Neural cell (in vitro differentiated cells): ENCODE data around the gene TULP1. TPM values are rescaled to one million over a fixed set of nuclear protein-coding genes. Genes with fewer than 3 reads are reported as not detected.

ENCODE experiments used
- H2AFZ ChIP-seq: fragments of 200-600, 300-800 bp; sonication (generic), shearing (Covaris generic); 2 replicates; pipeline ENCODE4 v1.6.0; 2014; ENCODE audit warnings: low read depth, mild to moderate bottlenecking, antibody characterized with exemption, low read length, moderate library complexity
- H3F3A ChIP-seq: fragments of 200-600 bp; shearing (Covaris generic); 2 replicates; pipeline ENCODE4 v1.6.1; 2016; ENCODE audit warnings: mild to moderate bottlenecking, moderate library complexity, mixed read lengths, antibody characterized with exemption, low read length; ENCODE audit not compliant: insufficient read depth, poor library complexity, severe bottlenecking
- H3K27ac ChIP-seq: fragments of 200-600, 300-800 bp; sonication (generic), shearing (Covaris generic); 2 replicates; pipeline ENCODE4 v1.5.1; 2014; ENCODE audit warnings: mild to moderate bottlenecking, low read length, moderate library complexity
- H3K27me3 ChIP-seq: fragments of 300-800, 200-600 bp; sonication (generic), shearing (Covaris generic); 2 replicates; pipeline ENCODE4 v1.6.0; 2014; ENCODE audit warnings: mild to moderate bottlenecking, low read depth, low read length, moderate library complexity; ENCODE audit not compliant: insufficient read depth
- H3K36me3 ChIP-seq: fragments of 300-800, 200-600 bp; sonication (generic), shearing (Covaris generic); 2 replicates; pipeline ENCODE4 v1.5.1; 2014; ENCODE audit warnings: mild to moderate bottlenecking, antibody characterized with exemption, low read length, moderate library complexity; ENCODE audit not compliant: insufficient read depth
- H3K4me2 ChIP-seq: fragments of 300-800, 200-600 bp; sonication (generic), shearing (Covaris generic); 2 replicates; pipeline ENCODE4 v1.6.0; 2014; ENCODE audit warnings: mild to moderate bottlenecking, low read length
- H3K4me3 ChIP-seq: fragments of 300-800, 200-600 bp; sonication (generic), shearing (Covaris generic); 2 replicates; pipeline ENCODE4 v1.5.1; 2014; ENCODE audit warnings: mild to moderate bottlenecking, low read length, moderate library complexity
- H3K79me2 ChIP-seq: fragments of 200-600 bp; shearing (Covaris generic); replicated peaks from 2 replicates; pipeline ENCODE4 v1.6.0; 2014; ENCODE audit warnings: mild to moderate bottlenecking, low read length, moderate library complexity; ENCODE audit not compliant: insufficient read depth
- H3K9ac ChIP-seq: fragments of 300-800, 200-600 bp; sonication (generic), shearing (Covaris generic); 2 replicates; pipeline ENCODE4 v1.6.1; 2016; ENCODE audit warnings: mild to moderate bottlenecking, low read length, mixed read lengths
- H3K9me2 ChIP-seq: fragments of 200-600 bp; shearing (Covaris generic); 2 replicates; pipeline ENCODE4 v1.6.1; 2016; ENCODE audit warnings: mild to moderate bottlenecking, low read length, mixed read lengths; ENCODE audit not compliant: insufficient read depth
- H3K9me3 ChIP-seq: fragments of 200-600, 300-800 bp; sonication (generic), shearing (Covaris generic); 2 replicates; pipeline ENCODE4 v1.6.1; 2016; ENCODE audit warnings: mild to moderate bottlenecking, mixed run types, low read length, moderate library complexity, mixed read lengths
- H4K20me1 ChIP-seq: fragments of 200-600 bp; shearing (Covaris generic); 2 replicates; pipeline ENCODE4 v1.6.1; 2016; ENCODE audit warnings: mild to moderate bottlenecking, mixed run types; ENCODE audit not compliant: insufficient read depth
- EP300 ChIP-seq: fragments of 450-650 bp; conservative IDR thresholded peaks from 2 replicates; pipeline ENCODE4 v1.6.1; 2014; ENCODE audit warnings: antibody characterized with exemption, mild to moderate bottlenecking, moderate library complexity; ENCODE audit not compliant: poor library complexity, severe bottlenecking
- EZH2 ChIP-seq: fragments of 200-600, 300-800 bp; shearing (Covaris generic), sonication (generic); IDR thresholded peaks from 2 replicates; pipeline ENCODE4 v1.6.1; 2014; ENCODE audit warnings: antibody characterized with exemption, low read length, borderline replicate concordance, mild to moderate bottlenecking; ENCODE audit not compliant: insufficient read depth, poor library complexity, severe bottlenecking
- MXI1 ChIP-seq: fragments of 450-650 bp; conservative IDR thresholded peaks from 2 replicates; pipeline ENCODE4 v1.6.1; 2014; ENCODE audit warnings: antibody characterized with exemption, mild to moderate bottlenecking; ENCODE audit not compliant: poor library complexity, severe bottlenecking
- POLR2AphosphoS5 ChIP-seq: IDR thresholded peaks from 2 replicates; pipeline ENCODE4 v1.6.1; 2012
- RAD21 ChIP-seq: fragments of 450-650 bp; conservative IDR thresholded peaks from 2 replicates; pipeline ENCODE4 v1.6.1; 2014; ENCODE audit warnings: antibody characterized with exemption, mild to moderate bottlenecking, moderate library complexity
- SMC3 ChIP-seq: fragments of 450-650 bp; conservative IDR thresholded peaks from 2 replicates; pipeline ENCODE4 v1.6.1; 2014; ENCODE audit warnings: antibody characterized with exemption, mild to moderate bottlenecking, moderate library complexity; ENCODE audit not compliant: poor library complexity
- TAF1 ChIP-seq: IDR thresholded peaks from 2 replicates; pipeline ENCODE4 v1.6.1; 2012; ENCODE audit warnings: low read depth
- polyA plus RNA-seq: library from polyadenylated mRNA; depleted of rRNA; stranded (reverse); fragments of >200 nt; gene quantifications from 2 replicates; pipeline ENCODE4 v1.2.3, GENCODE V29; 2014
- TF ChIP-seq, protein P1 (sequence below): fragments of 450-650 bp; IDR thresholded peaks from 2 replicates; pipeline ENCODE4 v1.5.1; 2014; ENCODE audit warnings: antibody characterized with exemption, mild to moderate bottlenecking, moderate library complexity; ENCODE audit not compliant: poor library complexity, severe bottlenecking
- TF ChIP-seq, protein P2 (sequence below): IDR thresholded peaks from 2 replicates; pipeline ENCODE4 v1.6.1; 2012; ENCODE audit warnings: borderline replicate concordance

TULP1 gene
- polyA plus RNA-seq, 1 donor from 2014 or later: not detected

DNA sequence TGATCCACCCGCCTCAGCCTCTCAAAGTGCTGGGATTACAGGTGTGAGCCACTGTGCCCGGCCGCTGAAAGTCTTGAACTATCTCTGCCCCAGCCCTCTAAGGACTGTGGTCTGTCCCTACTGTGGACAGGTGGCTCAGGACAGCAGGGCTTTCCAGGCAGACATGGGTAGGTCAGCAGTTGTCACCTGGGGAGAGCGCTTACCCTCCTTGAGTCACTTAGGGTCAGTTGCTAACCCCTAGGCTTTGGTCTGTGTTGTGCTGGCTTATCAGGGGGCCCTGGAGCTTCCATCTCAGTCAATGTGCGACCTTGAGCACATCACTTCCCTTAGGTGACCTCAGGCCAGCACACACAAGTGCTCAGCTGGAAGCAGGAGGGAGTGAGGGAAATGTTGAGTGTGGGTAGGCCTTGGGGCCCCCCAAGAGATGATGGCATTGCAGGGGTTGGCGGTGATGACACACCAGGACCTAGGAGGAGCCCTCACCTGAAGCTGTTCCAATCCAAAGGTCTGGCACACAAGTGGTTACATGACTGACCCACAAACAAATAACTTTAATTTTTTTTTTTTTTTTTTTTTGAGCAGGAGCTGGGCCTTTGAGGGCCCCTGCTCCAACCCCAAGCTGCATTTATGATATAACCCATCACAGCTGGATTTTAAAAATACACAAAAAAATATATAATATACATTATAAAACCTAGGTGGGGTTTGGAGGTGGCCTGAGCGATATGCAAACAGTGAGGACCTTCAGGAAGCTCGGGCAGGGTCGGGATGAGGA is 39.4 kb downstream of the TULP1 start:
- Histone ChIP-seq H3K4me3 (no peak overlapping the region), H3F3A (no peaks in the 10 kb centered on the region), H3K9ac (no peak overlapping the region), H3K9me2 (no peaks in the 10 kb centered on the region), H2AFZ (no peak overlapping the region), H3K36me3 (no peaks in the 10 kb centered on the region), H3K27ac (no peak overlapping the region), H3K4me2 (no peak overlapping the region), H4K20me1 (no peaks in the 10 kb centered on the region), H3K27me3 (no peaks in the 10 kb centered on the region), H3K9me3 (no peaks in the 10 kb centered on the region), H3K79me2 (no peaks in the 10 kb centered on the region)
- TF ChIP-seq, protein P1, sequence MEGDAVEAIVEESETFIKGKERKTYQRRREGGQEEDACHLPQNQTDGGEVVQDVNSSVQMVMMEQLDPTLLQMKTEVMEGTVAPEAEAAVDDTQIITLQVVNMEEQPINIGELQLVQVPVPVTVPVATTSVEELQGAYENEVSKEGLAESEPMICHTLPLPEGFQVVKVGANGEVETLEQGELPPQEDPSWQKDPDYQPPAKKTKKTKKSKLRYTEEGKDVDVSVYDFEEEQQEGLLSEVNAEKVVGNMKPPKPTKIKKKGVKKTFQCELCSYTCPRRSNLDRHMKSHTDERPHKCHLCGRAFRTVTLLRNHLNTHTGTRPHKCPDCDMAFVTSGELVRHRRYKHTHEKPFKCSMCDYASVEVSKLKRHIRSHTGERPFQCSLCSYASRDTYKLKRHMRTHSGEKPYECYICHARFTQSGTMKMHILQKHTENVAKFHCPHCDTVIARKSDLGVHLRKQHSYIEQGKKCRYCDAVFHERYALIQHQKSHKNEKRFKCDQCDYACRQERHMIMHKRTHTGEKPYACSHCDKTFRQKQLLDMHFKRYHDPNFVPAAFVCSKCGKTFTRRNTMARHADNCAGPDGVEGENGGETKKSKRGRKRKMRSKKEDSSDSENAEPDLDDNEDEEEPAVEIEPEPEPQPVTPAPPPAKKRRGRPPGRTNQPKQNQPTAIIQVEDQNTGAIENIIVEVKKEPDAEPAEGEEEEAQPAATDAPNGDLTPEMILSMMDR: no peak
- no peak for TF ChIP-seq POLR2AphosphoS5
- TF ChIP-seq, protein P2, sequence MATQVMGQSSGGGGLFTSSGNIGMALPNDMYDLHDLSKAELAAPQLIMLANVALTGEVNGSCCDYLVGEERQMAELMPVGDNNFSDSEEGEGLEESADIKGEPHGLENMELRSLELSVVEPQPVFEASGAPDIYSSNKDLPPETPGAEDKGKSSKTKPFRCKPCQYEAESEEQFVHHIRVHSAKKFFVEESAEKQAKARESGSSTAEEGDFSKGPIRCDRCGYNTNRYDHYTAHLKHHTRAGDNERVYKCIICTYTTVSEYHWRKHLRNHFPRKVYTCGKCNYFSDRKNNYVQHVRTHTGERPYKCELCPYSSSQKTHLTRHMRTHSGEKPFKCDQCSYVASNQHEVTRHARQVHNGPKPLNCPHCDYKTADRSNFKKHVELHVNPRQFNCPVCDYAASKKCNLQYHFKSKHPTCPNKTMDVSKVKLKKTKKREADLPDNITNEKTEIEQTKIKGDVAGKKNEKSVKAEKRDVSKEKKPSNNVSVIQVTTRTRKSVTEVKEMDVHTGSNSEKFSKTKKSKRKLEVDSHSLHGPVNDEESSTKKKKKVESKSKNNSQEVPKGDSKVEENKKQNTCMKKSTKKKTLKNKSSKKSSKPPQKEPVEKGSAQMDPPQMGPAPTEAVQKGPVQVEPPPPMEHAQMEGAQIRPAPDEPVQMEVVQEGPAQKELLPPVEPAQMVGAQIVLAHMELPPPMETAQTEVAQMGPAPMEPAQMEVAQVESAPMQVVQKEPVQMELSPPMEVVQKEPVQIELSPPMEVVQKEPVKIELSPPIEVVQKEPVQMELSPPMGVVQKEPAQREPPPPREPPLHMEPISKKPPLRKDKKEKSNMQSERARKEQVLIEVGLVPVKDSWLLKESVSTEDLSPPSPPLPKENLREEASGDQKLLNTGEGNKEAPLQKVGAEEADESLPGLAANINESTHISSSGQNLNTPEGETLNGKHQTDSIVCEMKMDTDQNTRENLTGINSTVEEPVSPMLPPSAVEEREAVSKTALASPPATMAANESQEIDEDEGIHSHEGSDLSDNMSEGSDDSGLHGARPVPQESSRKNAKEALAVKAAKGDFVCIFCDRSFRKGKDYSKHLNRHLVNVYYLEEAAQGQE: no peak

DNA sequence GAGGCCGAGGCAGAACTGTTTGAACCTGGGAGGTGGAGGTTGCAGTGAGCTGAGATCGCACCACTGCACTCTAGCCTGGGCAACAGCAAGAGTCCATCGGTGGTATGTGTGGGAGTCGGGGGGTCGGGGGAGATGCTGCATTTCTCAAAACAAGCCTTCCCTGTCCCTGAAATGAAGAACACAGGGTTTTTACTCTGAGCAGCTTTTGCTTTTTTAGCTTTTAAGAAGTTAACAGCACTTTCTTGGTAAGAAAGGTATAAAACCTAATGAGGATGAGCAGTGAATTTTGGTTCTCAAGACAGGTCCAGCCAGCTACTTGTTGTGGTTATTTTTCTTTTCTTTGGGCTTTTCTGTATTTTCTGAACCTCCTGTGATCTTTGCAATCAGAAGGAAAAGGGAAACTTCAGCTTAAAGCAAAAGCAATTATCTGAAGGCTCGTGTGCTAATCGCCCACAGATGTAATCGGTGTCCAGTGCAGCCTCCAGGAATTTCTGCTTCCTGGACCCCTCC is 40.8 kb downstream of the TULP1 start:
- TF ChIP-seq, protein P2: no peak
- TF ChIP-seq EP300 (no peak), RAD21 (no peak), POLR2AphosphoS5 (no peak), EZH2 (no peak), SMC3 (no peak), MXI1 (no peak), TAF1 (no peak)
- TF ChIP-seq, protein P1: no peak
- Histone ChIP-seq H3K4me3 (no peak overlapping the region), H3K9ac (no peak overlapping the region), H3K36me3 (no peaks in the 10 kb centered on the region), H3K4me2 (no peak overlapping the region), H3K79me2 (no peaks in the 10 kb centered on the region), H2AFZ (no peak overlapping the region), H3K9me2 (no peaks in the 10 kb centered on the region), H3K27me3 (no peaks in the 10 kb centered on the region), H4K20me1 (no peaks in the 10 kb centered on the region), H3F3A (no peaks in the 10 kb centered on the region), H3K9me3 (no peaks in the 10 kb centered on the region), H3K27ac (no peak overlapping the region)
